Esophagus muscularis mucosa (tissue), 4 donors: ENCODE results near the gene ANGPTL4. TPM values are rescaled to one million over a fixed set of nuclear protein-coding genes. Genes with fewer than 3 reads are reported as not detected.

Source experiments
- DNase-seq: peaks from one replicate; pipeline ENCODE4 v3.0.0-alpha.2; 2017; ENCODE audit errors: extremely low spot score
- H3K27ac ChIP-seq, 4 donors: fragments of 200-600 bp; sonication (generic); replicated peaks in 1 of 4; 1 replicate in 3 of 4; 2 replicates in 1 of 4; pipeline ENCODE4 v1.5.1; 2016 to 2019; ENCODE audit warnings: mild to moderate bottlenecking in 1 of 4
- H3K27me3 ChIP-seq, 4 donors: fragments of 200-600 bp; sonication (generic); one replicate each; pipeline versions ENCODE4 v1.5.1 to v1.6.0; 2016 to 2019
- H3K36me3 ChIP-seq, 4 donors: fragments of 200-600 bp; sonication (generic); one replicate each; pipeline ENCODE4 v1.5.1; 2016 to 2019
- H3K4me1 ChIP-seq, 4 donors: fragments of 200-600 bp; sonication (generic); one replicate each; pipeline ENCODE4 v1.5.1; 2016 to 2019
- H3K4me3 ChIP-seq, 4 donors: fragments of 200-600 bp; sonication (generic); 1 replicate in 2 of 4; 2 replicates in 2 of 4; pipeline ENCODE4 v1.5.1; 2016 to 2019; ENCODE audit warnings: mild to moderate bottlenecking in 4 of 4, moderate library complexity in 1 of 4
- H3K9me3 ChIP-seq, 4 donors: fragments of 200-600 bp; sonication (generic); 1 replicate in 3 of 4; 2 replicates in 1 of 4; pipeline ENCODE4 v1.5.1; 2016 to 2019
- CTCF ChIP-seq, 3 experiments: fragments of 200-600 bp in 2 of 3; fragments of 450-650 bp in 1 of 3; sonication (generic) in 2 of 3; IDR thresholded peaks; one replicate each; pipeline ENCODE4 v1.5.1; 2017 to 2019; ENCODE audit warnings: antibody characterized with exemption in 3 of 3, mild to moderate bottlenecking in 2 of 3, moderate library complexity in 1 of 3
- EP300 ChIP-seq: sonication (generic); formaldehyde crosslinking; IDR thresholded peaks from one replicate; pipeline ENCODE4 v1.6.1; 2017; ENCODE audit warnings: antibody characterized with exemption
- POLR2A ChIP-seq: fragments of 450-650 bp; IDR thresholded peaks from one replicate; pipeline ENCODE4 v1.6.1; 2017; ENCODE audit warnings: antibody characterized with exemption, moderate library complexity, mild to moderate bottlenecking, low read depth
- POLR2AphosphoS5 ChIP-seq, 2 donors: sonication (generic); formaldehyde crosslinking; IDR thresholded peaks; one replicate each; pipeline ENCODE4 v1.6.1; 2017; ENCODE audit warnings: antibody characterized with exemption in 2 of 2
- WGBS: methylation state at CpG from one replicate; pipeline ENCODE4 v1.1.5; 2018; 5-methylcytosine and 5-hydroxymethylcytosine counted together
- intact Hi-C: fragments of 100-400 bp; cut with DNase I; formaldehyde crosslinking; loops from one replicate; pipeline ENCODE4 v1.15.1; 2023
- total RNA-seq, 4 donors: library from RNA; depleted of rRNA; stranded (reverse); fragments of >200 nt; gene quantifications; one replicate each; pipeline versions ENCODE4 v1.1.0 to v1.2.1, GENCODE V29; 2016

The ANGPTL4 gene
- total RNA-seq, 4 donors from 2014 or later: 3.7 to 37.9 (median 22.6) TPM

GRCh38 chr19:8395621-8396082 lies 31.7 kb downstream of the ANGPTL4 start:
- H3K4me1 ChIP-seq: peaks cover 78 to 86% (median 79%) of the 10 kb centered on the region in 4 donors
- no peaks in the 10 kb centered on the region for H3K9me3 ChIP-seq
- peaks cover 7 to 20% (median 18%) of the 10 kb centered on the region in 4 donors for H3K36me3 ChIP-seq
- no peak for DNase-seq
- 92% methylated on average over 7 of the region's 14 CpGs for WGBS
- TF ChIP-seq POLR2A (no peak), EP300 (no peak), POLR2AphosphoS5 (IDR thresholded peaks at IDR 0.05) (no peak), CTCF (IDR thresholded peaks at IDR 0.05) (no peak)
- intact Hi-C loops: loop anchor here (1.0 kb wide), 1 partner anchor 41 kb away; no protein-coding TSS in a partner anchor
- no peaks in the 10 kb centered on the region for H3K27me3 ChIP-seq
- H3K4me3 ChIP-seq: no peak overlapping the region
- peak overlapping the region in 2 of 4 donors; percentile 100 for H3K27ac ChIP-seq

DNA sequence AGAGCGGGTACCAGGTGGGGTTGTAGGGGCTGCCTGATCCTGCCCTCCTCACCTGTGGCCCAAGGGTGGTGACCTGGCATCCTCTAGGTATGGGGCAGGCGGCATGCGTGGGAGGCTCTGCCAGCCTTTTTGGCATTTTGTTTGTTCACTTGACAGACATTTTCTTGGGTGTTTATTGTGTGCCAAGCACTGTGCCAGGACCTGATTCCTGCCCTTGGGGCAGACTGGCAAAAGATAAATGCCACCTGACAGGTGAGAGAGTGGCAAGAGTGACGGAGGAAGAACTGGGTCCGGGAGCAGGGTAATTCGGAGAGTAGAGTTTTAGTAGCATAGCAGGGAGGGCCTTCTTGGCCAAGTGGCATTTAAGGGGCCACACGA lies 32.2 kb downstream of the ANGPTL4 start:
- 93% methylated on average over 7 of the region's 7 CpGs for WGBS
- no peak overlapping the region for H3K4me3 ChIP-seq
- no peaks in the 10 kb centered on the region for H3K9me3 ChIP-seq
- peaks cover 7 to 25% (median 21%) of the 10 kb centered on the region in 4 donors for H3K36me3 ChIP-seq
- peaks cover 73 to 81% (median 74%) of the 10 kb centered on the region in 4 donors for H3K4me1 ChIP-seq
- no peaks in the 10 kb centered on the region for H3K27me3 ChIP-seq
- TF ChIP-seq CTCF (IDR thresholded peaks at IDR 0.05) (no peak), POLR2AphosphoS5 (IDR thresholded peaks at IDR 0.05) (no peak), EP300 (no peak)
- H3K27ac ChIP-seq: peak overlapping the region in 1 of 4 donors; percentile 13
- intact Hi-C loops: loop anchor here (1.0 kb wide), 1 partner anchor 42 kb away; no protein-coding TSS in a partner anchor
- no peak for DNase-seq

GRCh38 chr19:8396563-8397203 lies 32.7 kb downstream of the ANGPTL4 start:
- peak overlapping the region in 2 of 4 donors; percentile 38 to 47 for H3K27ac ChIP-seq
- intact Hi-C loops: loop anchor here (1.0 kb wide), 1 partner anchor 42 kb away; no protein-coding TSS in a partner anchor
- H3K27me3 ChIP-seq: no peaks in the 10 kb centered on the region
- TF ChIP-seq CTCF (IDR thresholded peaks at IDR 0.05) (peak; percentile 52 to 67 (median 54)), POLR2AphosphoS5 (IDR thresholded peaks at IDR 0.05) (no peak), POLR2A (no peak), EP300 (no peak)
- 65% methylated on average over 20 of the region's 22 CpGs for WGBS
- H3K4me1 ChIP-seq: peaks cover 68 to 76% (median 69%) of the 10 kb centered on the region in 4 donors
- no peak for DNase-seq
- H3K9me3 ChIP-seq: no peaks in the 10 kb centered on the region
- H3K36me3 ChIP-seq: peaks cover 7 to 27% (median 26%) of the 10 kb centered on the region in 4 donors
- no peak overlapping the region for H3K4me3 ChIP-seq

DNA sequence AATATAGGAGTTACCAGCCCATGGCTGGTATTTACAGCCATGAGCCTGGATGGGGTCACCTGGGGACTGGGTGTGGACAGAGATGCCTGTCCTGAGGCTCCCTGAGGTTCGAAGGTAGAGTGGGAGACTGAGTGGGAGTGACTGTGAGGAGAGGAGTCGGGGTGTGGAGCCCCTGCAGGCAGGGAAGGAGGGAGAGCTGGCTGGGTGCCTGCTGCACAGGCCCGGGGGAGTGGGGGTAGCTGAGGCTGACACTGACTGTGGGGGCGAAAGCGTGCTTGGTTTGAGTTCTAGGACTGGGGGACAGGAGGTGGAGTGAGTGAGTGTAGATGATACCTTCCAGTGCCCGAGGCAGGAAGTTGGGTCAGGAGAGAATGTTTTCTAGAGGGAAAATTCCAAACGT lies 33.3 kb downstream of the ANGPTL4 start:
- intact Hi-C loops: no loop called here
- H3K27me3 ChIP-seq: no peaks in the 10 kb centered on the region
- DNase-seq: no peak
- peak overlapping the region in 3 of 4 donors; percentile 10 to 47 (median 38) for H3K27ac ChIP-seq
- no peaks in the 10 kb centered on the region for H3K9me3 ChIP-seq
- H3K4me1 ChIP-seq: peaks cover 62 to 70% (median 63%) of the 10 kb centered on the region in 4 donors
- peaks cover 11 to 33% (median 32%) of the 10 kb centered on the region in 4 donors for H3K36me3 ChIP-seq
- TF ChIP-seq EP300 (no peak), POLR2A (no peak)
- no peak overlapping the region for H3K4me3 ChIP-seq
- WGBS: 39% methylated on average over 7 of the region's 7 CpGs

DNA sequence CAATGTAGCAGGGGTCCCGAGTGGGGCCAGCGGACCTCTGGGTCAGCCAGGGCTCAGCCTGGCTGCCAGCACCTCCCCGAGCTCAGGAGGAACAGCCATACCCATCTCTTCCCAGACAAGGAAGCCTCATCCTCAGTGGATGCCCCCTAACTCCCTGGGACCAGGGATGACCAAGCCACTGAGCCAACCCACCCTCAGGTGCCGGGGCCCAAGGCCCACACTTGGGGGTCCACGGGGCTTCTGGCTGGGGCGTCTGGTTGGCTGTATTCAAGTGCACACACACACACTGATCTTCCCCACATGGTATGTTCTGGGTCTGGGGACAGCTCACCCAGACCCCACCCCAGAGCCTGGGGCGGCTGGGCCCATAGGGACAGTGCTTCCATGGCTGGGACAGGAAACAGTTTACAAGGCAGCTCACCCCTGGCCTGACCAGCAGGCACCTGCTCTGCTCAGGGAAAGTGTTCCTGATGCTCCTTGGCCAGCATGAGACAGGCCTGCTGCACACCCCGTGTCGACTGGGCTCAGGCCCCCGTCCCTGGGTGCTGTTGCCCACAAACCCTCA lies 33.9 kb downstream of the ANGPTL4 start:
- no peaks in the 10 kb centered on the region for H3K27me3 ChIP-seq
- intact Hi-C loops: no loop called here
- TF ChIP-seq POLR2AphosphoS5 (IDR thresholded peaks at IDR 0.05) (no peak), EP300 (no peak), CTCF (IDR thresholded peaks at IDR 0.05) (no peak), POLR2A (no peak)

More for the DNA sequence above, 33.9 kb downstream of the ANGPTL4 start:
- WGBS: 72% methylated on average over 3 of the region's 10 CpGs
- no peak overlapping the region for H3K4me3 ChIP-seq
- peak overlapping the region in 3 of 4 donors; percentile 10 to 47 (median 38) for H3K27ac ChIP-seq
- no peak for DNase-seq
- peaks cover 14 to 38% (median 37%) of the 10 kb centered on the region in 4 donors for H3K36me3 ChIP-seq
- H3K9me3 ChIP-seq: no peaks in the 10 kb centered on the region
- H3K4me1 ChIP-seq: peaks cover 56 to 64% (median 58%) of the 10 kb centered on the region in 4 donors
